ENCODE results near the gene MAGI2.

MAGI2 gene

DNA sequence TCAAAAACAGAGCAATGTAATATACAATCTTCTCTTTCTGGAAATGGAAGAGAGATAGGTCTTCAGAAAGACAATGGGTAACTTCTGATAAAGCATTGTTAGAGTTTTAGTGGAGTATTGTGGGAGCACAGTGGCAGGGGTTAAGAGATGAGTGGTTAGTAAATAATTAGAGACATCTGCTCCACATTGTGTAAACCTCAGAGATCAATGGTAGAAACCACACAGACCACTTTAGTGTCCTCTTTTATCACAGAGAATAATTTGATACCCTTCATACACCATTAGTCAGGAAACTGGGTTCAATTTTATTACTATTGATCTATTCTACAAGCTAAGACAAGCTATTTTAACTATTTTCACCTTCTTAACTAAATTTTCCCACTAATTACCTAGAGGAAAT is 35.9 kb upstream of the MAGI2 start:
- TF ChIP-seq, protein P1, sequence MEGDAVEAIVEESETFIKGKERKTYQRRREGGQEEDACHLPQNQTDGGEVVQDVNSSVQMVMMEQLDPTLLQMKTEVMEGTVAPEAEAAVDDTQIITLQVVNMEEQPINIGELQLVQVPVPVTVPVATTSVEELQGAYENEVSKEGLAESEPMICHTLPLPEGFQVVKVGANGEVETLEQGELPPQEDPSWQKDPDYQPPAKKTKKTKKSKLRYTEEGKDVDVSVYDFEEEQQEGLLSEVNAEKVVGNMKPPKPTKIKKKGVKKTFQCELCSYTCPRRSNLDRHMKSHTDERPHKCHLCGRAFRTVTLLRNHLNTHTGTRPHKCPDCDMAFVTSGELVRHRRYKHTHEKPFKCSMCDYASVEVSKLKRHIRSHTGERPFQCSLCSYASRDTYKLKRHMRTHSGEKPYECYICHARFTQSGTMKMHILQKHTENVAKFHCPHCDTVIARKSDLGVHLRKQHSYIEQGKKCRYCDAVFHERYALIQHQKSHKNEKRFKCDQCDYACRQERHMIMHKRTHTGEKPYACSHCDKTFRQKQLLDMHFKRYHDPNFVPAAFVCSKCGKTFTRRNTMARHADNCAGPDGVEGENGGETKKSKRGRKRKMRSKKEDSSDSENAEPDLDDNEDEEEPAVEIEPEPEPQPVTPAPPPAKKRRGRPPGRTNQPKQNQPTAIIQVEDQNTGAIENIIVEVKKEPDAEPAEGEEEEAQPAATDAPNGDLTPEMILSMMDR (IDR thresholded peaks at IDR 0.05; ENCODE audit: insufficient read depth, missing control alignments), result no peak
- DNase-seq (ENCODE audit: insufficient read length, low spot score), result no peak
- FAIRE-seq, result no peak

DNA sequence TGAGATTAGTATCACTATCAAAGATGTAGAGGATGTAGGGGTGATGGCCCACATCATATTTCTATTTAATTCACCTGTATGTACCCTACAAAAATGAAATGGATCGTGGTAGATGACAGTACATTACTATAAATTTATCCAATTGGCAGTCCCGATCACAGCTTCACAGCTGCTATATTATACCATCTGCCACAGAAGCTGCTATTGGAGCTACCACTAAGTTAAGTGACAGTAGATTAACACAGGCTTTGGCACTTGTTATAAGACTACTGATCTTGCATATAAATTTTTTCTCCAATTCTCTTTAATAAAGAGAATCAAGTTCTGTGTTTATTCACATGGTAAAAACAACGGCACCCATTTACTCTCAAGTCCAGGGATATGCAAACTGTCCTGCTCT is 24.9 kb upstream of the MAGI2 start:
- TF ChIP-seq, protein P1 (IDR thresholded peaks at IDR 0.05; ENCODE audit: insufficient read depth, missing control alignments), result no peak
- DNase-seq (ENCODE audit: insufficient read length, low spot score), result no peak
- no peak for FAIRE-seq

DNA sequence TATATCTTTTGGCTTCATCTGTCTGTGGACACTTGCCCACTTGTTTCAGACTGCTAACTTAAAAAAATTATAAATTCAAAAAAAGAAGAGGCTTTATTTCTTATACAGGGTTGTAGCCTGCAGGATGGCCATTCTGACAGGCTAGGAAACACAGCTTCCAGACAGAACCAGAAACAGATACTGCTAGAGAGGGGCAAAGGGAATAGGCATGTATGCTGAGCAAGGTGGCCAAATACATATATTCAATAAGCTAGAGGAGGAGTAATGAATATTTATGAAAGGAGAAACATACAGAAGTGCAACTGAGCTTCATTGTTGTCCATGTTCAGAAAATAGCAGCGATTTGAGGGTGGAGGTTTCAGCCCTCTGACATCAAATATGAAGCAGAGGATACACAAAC is 22.0 kb upstream of the MAGI2 start:
- no peak for DNase-seq (ENCODE audit: insufficient read length, low spot score)
- TF ChIP-seq, protein P1 (IDR thresholded peaks at IDR 0.05; ENCODE audit: insufficient read depth, missing control alignments), result no peak
- no peak for FAIRE-seq

- TF ChIP-seq, protein P1 (IDR thresholded peaks at IDR 0.05; ENCODE audit: insufficient read depth, missing control alignments), result no peak
- FAIRE-seq (no peak), DNase-seq (ENCODE audit: insufficient read length, low spot score) (no peak)
These were observed 18.2 kb upstream of the MAGI2 start for GRCh38 chr7:79471699-79472098.

GRCh38 chr7:79471283-79471682 is 17.8 kb upstream of the MAGI2 start:
- DNase-seq (ENCODE audit: insufficient read length, low spot score) (no peak), FAIRE-seq (no peak)
- TF ChIP-seq, protein P1 (IDR thresholded peaks at IDR 0.05; ENCODE audit: insufficient read depth, missing control alignments), result no peak

DNA sequence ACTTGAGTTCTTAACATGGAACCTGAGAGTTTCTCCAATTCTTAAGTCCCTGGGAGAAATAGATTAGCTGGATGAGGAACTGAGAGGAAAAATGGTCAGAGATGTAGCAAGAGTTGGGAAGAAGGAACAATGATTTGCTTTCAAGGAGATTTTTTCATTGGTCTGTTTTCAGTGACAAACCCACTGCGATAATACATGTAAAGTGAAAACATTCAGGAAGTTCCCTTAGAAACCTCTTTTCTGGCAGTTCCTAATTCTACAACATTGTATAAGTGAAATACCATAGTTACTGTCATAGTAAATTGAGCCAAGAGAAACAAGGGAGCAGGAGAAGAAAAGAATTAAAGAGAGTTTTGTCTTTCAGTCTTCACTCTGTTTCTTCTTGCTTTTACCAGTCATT is 12.1 kb upstream of the MAGI2 start:
- TF ChIP-seq, protein P1 (IDR thresholded peaks at IDR 0.05; ENCODE audit: insufficient read depth, missing control alignments), result no peak
- DNase-seq (ENCODE audit: insufficient read length, low spot score), result no peak
- no peak for FAIRE-seq

DNA sequence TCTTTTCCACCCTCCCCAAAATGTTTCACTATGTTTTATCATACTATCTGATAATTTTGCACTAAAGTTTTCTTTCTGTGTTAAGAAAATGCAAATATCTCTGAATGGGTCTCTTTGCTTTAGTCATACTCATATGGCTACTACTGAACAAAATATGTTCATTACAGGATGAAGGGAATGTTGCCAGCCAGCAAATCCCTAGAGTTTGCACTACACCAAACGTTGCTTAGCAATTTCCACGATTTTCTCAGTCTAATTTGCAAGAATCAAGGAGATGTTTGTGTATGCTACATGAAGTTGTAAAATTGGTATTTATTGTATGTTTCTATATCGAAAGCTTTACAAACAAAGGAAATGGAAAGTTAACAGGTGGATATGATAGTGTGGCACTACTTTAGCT is 10.6 kb upstream of the MAGI2 start:
- FAIRE-seq, result no peak
- TF ChIP-seq, protein P1 (IDR thresholded peaks at IDR 0.05; ENCODE audit: insufficient read depth, missing control alignments), result no peak
- no peak for DNase-seq (ENCODE audit: insufficient read length, low spot score)

Data from D721Med (cell line).